GM21381 (cell line): ENCODE measurements around the gene SETD4.

ENCODE experiments used
- ATAC-seq: cut with Tn5 transposase; IDR thresholded peaks from one replicate; pipeline ENCODE4 v1.9.1; 2021; ENCODE audit warnings: mild to moderate bottlenecking, moderate library complexity; ENCODE audit not compliant: unreplicated experiment

Gene SETD4

GRCh38 chr21:36015045-36015444, 45.3 kb downstream of the SETD4 start:
- no peak for ATAC-seq

- ATAC-seq = no peak
Observed at GRCh38 chr21:36010801-36011200, 49.5 kb downstream of the SETD4 start.

GRCh38 chr21:36008505-36008904, 51.8 kb downstream of the SETD4 start:
- ATAC-seq = no peak

GRCh38 chr21:36005879-36006400, 54.4 kb downstream of the SETD4 start:
- ATAC-seq = no peak

- no peak for ATAC-seq
Observed at GRCh38 chr21:36005018-36005417, 55.3 kb downstream of the SETD4 start.

- ATAC-seq = no peak
Observed at GRCh38 chr21:36004441-36004840, 55.9 kb downstream of the SETD4 start.

GRCh38 chr21:36003776-36004175, 56.5 kb downstream of the SETD4 start:
- no peak for ATAC-seq

GRCh38 chr21:35996217-35996616, 64.1 kb downstream of the SETD4 start:
- no peak for ATAC-seq

- no peak for ATAC-seq
Observed at GRCh38 chr21:35995522-35996088, 64.7 kb downstream of the SETD4 start.

- no peak for ATAC-seq
Observed at GRCh38 chr21:35994613-35995012, 65.7 kb downstream of the SETD4 start.

- ATAC-seq = no peak
Observed at GRCh38 chr21:35993875-35994490, 66.3 kb downstream of the SETD4 start.

GRCh38 chr21:35991131-35991530, 69.2 kb downstream of the SETD4 start:
- ATAC-seq = no peak

- ATAC-seq = no peak
Observed at GRCh38 chr21:35990609-35991008, 69.7 kb downstream of the SETD4 start.

GRCh38 chr21:35989138-35989735, 71.1 kb downstream of the SETD4 start:
- ATAC-seq = no peak

GRCh38 chr21:35988416-35989137, 71.7 kb downstream of the SETD4 start:
- ATAC-seq = no peak

GRCh38 chr21:35987475-35987874, 72.9 kb downstream of the SETD4 start:
- ATAC-seq = no peak

- no peak for ATAC-seq
Observed at GRCh38 chr21:35984654-35985361, 75.5 kb downstream of the SETD4 start.
